ENCODE measurements around the gene LRRC66. TPM values are rescaled to one million over a fixed set of nuclear protein-coding genes. Genes with fewer than 3 reads are reported as not detected.
A peak's percentile ranks its signal among the peaks of the same experiment; 100 is the strongest.

Gene LRRC66
- total RNA-seq, 2 donors from 2014 or later, result 0.33 to 0.78 TPM

DNA sequence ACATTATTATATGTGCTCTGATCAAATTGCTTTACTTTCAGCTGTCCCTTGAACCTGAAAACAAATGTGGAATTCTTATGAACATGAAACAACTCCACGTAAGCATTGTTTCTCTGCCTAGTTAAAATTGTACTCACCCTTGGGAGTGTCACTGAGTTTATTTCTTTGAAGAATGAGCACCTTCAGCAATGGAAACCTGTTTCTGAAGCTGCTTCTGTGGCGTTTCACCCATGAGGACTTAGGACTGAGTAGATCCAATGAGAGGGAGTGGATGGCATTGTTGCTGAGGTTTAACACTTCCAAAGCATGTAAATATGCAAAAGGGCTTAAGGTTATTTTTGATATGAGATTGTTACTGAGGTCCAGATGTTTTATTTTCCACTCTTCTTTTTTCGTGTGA, 3.2 kb downstream of the LRRC66 start:
- intact Hi-C loops (cut with DNase I), result no loop called here
- Histone ChIP-seq H3K27me3 (no peaks in the 10 kb centered on the region), H3K4me3 (no peak overlapping the region), H3K4me1 (peaks cover 8% of the 10 kb centered on the region), H3K36me3 (replicated peaks in 1 of 2; ENCODE audit: insufficient read depth in 1 of 2, low read depth in 2 of 2) (no peaks in the 10 kb centered on the region), H3K9me3 (no peaks in the 10 kb centered on the region), H3K27ac (no peak overlapping the region)
- no peak for DNase-seq
- no peak for ATAC-seq
- 68 to 69% methylated on average over 3 of the region's 3 CpGs for WGBS, 2 donors
- TF ChIP-seq POLR2A (IDR thresholded peaks at IDR 0.05), result no peak

DNA sequence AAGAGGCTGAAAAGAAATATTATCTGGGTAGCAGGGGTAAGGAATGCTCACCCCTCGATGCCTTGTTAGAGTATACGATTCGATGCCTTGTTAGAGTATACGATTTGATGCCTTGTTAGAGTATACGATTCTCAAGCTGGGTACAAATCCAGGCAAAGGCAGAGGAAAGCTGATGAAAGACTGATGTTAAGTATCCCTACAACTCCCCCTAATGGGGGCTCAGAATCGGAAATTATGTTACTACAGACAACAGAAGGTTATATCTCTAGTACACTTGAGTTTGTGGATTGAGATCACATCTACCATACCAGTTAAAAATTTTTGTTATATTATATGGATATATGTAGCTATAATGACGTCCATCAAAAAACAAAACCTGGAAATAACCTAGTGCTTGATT, 4.8 kb downstream of the LRRC66 start:
- no peak overlapping the region for H3K27ac ChIP-seq
- H3K9me3 ChIP-seq, result no peaks in the 10 kb centered on the region
- no peaks in the 10 kb centered on the region for H3K27me3 ChIP-seq
- WGBS, 2 donors, result 64 to 65% methylated on average over 7 of the region's 7 CpGs
- no peak for ATAC-seq
- H3K36me3 ChIP-seq (replicated peaks in 1 of 2; ENCODE audit: insufficient read depth in 1 of 2, low read depth in 2 of 2), result no peaks in the 10 kb centered on the region
- H3K4me1 ChIP-seq, result peaks cover 8% of the 10 kb centered on the region
- peak in 1 of 4 donors; percentile 11 for DNase-seq
- no peak overlapping the region for H3K4me3 ChIP-seq
- intact Hi-C loops (cut with DNase I), result no loop called here
- TF ChIP-seq, protein P1, sequence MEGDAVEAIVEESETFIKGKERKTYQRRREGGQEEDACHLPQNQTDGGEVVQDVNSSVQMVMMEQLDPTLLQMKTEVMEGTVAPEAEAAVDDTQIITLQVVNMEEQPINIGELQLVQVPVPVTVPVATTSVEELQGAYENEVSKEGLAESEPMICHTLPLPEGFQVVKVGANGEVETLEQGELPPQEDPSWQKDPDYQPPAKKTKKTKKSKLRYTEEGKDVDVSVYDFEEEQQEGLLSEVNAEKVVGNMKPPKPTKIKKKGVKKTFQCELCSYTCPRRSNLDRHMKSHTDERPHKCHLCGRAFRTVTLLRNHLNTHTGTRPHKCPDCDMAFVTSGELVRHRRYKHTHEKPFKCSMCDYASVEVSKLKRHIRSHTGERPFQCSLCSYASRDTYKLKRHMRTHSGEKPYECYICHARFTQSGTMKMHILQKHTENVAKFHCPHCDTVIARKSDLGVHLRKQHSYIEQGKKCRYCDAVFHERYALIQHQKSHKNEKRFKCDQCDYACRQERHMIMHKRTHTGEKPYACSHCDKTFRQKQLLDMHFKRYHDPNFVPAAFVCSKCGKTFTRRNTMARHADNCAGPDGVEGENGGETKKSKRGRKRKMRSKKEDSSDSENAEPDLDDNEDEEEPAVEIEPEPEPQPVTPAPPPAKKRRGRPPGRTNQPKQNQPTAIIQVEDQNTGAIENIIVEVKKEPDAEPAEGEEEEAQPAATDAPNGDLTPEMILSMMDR (IDR thresholded peaks at IDR 0.05), result peak in 2 of 7 experiments; percentile 9 to 24
- TF ChIP-seq POLR2A (IDR thresholded peaks at IDR 0.05), result no peak

DNA sequence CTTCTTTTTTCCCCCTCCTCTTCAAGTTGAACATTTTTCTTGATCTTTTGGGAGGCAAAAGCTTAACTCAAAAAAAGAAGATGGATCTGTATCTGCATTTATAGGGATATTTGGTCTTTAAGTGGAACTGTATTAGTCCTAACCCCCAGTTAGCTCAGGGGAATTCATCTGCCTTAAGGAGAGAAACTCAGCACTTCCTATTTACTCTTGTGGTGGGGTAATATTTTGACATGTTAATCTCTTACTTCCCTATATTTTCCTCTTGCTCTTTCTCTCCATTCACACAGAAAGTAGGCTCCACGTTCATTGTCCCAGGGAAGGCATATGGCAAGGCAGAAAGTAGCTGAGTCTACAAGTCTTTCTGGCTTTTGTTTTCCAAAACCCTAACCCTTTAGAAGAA, 5.3 kb downstream of the LRRC66 start:
- Histone ChIP-seq H3K4me3 (no peak overlapping the region), H3K36me3 (replicated peaks in 1 of 2; ENCODE audit: insufficient read depth in 1 of 2, low read depth in 2 of 2) (no peaks in the 10 kb centered on the region), H3K9me3 (no peaks in the 10 kb centered on the region), H3K4me1 (peaks cover 8% of the 10 kb centered on the region), H3K27ac (no peak overlapping the region), H3K27me3 (no peaks in the 10 kb centered on the region)
- no peak for DNase-seq
- WGBS, 2 donors, result 45 to 73% methylated on average over 1 of the region's 1 CpG
- no peak for ATAC-seq
- intact Hi-C loops (cut with DNase I), result no loop called here
- TF ChIP-seq, protein P1 (IDR thresholded peaks at IDR 0.05), result no peak
- no peak for TF ChIP-seq POLR2A (IDR thresholded peaks at IDR 0.05)

DNA sequence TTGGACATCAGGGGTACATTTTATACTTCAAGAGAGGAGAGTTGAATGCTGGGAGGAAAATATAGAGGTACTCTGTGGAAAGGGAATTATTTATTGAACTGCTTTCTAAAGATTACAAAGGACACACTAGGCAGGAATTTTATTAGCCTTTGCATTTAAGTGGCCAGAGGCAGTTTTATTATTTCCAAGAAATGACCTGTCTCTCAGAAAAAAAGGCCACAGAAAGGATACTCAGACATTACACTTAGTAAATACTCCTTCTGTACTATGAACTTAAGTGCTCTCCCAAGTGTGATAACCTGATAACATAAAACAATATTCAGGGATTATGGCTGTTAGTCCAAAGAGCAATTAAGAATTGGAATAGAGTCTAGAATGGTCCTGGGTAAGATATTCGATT, 7.5 kb downstream of the LRRC66 start:
- 66 to 74% methylated on average over 1 of the region's 1 CpG for WGBS, 2 donors
- TF ChIP-seq, protein P1 (IDR thresholded peaks at IDR 0.05), result no peak
- TF ChIP-seq POLR2A (IDR thresholded peaks at IDR 0.05), result no peak
- intact Hi-C loops (cut with DNase I), result no loop called here

DNA sequence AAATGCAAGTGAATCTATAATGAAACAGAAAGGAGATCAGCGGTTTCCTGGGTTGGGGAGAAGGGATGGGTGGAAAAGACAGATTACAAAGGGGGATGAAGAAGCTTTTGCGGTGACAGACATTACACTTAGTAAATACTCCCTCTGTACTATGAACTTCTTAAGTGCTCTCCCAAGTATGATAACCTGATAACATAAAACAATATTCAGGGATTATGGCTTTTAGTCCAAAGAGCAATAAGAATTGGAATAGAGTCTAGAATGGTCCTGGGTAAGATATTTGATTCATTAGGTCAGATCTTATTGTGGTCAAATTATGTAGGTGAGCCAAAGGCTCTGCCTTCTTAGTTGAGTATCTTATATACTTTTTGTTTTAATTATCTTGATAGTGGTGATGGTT, 9.2 kb downstream of the LRRC66 start:
- ATAC-seq, result no peak

More for the DNA sequence above, 7.5 kb downstream of the LRRC66 start:
- Histone ChIP-seq H3K36me3 (replicated peaks in 1 of 2; ENCODE audit: insufficient read depth in 1 of 2, low read depth in 2 of 2) (no peaks in the 10 kb centered on the region), H3K4me1 (peaks cover 3% of the 10 kb centered on the region), H3K27ac (no peak overlapping the region), H3K4me3 (no peak overlapping the region), H3K9me3 (no peaks in the 10 kb centered on the region), H3K27me3 (no peaks in the 10 kb centered on the region)
- ATAC-seq (no peak), DNase-seq (no peak)

More for the DNA sequence above, 9.2 kb downstream of the LRRC66 start:
- WGBS, 2 donors, result 95 to 100% methylated on average over 2 of the region's 2 CpGs
- Histone ChIP-seq H3K4me1 (no peaks in the 10 kb centered on the region), H3K27me3 (no peaks in the 10 kb centered on the region), H3K9me3 (no peaks in the 10 kb centered on the region), H3K27ac (no peak overlapping the region), H3K4me3 (no peak overlapping the region), H3K36me3 (replicated peaks in 1 of 2; ENCODE audit: insufficient read depth in 1 of 2, low read depth in 2 of 2) (no peaks in the 10 kb centered on the region)
- no peak for DNase-seq
- TF ChIP-seq, protein P1 (IDR thresholded peaks at IDR 0.05), result no peak
- TF ChIP-seq POLR2A (IDR thresholded peaks at IDR 0.05), result no peak
- intact Hi-C loops (cut with DNase I), result no loop called here

All from body of pancreas (tissue), 4 donors.